GM21447 (cell line): ENCODE results near the gene NUP210.
A peak's percentile ranks its signal among the peaks of the same experiment; 100 is the strongest.
"Not testable (repeated sequence)": the region's sequence is repeated elsewhere in the genome, so short reads cannot be mapped to it uniquely, and the experiment has no call there.

Source experiments
- ATAC-seq: cut with Tn5 transposase; IDR thresholded peaks from one replicate; pipeline ENCODE4 v1.9.1; 2021; ENCODE audit not compliant: unreplicated experiment

Gene NUP210

DNA sequence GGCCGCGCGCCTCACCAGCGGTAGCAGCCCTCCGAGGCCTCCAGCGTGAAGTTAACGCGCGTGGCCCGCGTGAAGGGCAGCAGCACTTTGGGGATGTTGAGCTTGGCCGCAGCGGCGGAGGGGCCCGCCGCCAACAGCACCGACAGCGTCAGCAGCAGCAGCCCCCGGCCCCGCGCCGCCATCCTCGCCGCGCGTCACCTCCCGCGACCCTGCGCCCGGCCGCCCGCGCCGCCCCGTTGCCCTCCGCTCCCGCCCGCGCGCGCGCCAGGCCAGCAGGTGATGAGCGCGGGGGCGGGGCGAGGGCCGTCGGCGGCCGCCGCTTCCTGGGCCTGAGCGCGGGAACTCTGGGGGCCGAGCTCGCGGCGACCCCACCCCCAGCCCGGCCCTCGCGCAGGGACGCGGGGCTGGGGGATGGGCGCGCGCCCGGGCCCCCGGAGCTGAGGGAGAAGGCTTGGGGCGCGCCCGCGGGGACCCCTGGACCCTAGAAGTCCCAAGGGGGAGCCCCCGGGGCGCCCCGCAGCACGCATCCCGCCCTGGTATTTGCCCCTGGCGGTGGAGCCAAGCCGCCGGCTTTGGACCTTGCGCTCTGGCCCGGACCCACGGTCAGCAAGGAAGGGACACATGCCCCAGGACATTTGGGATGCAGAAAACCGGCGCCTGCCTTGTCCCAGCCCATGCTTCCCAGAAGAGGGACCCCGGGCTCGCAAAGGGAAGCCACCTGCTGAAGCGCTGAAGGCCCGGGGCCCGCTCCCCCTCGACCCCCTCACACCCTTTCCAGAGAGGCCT lies at the start of gene NUP210:
Gene NUP210 (minus strand): TSS at position 278 of the 786 bp plus-strand sequence. CDS start 96 bp downstream, at position 182.
- ATAC-seq: peak; percentile 48

DNA sequence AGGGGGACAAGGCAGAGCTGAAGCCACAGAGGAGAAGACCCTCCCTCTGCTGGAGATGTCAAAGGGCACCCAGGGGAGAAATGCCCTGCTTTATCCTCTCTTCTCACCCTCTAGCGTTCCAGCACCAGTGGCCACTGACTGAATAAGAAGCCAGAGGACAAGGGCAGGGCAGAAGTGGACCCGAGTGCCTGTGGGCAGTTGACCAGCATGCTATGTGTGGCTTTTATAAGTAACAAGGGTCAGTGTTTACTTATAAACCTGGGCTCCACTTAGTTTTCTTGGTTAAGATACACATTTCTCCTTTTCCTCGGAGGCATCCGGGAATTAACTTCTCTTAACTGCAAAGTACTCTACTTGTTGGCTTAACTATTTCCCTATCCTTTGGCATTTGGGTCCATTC lies 46.7 kb upstream of the NUP210 start:
- no peak for ATAC-seq

DNA sequence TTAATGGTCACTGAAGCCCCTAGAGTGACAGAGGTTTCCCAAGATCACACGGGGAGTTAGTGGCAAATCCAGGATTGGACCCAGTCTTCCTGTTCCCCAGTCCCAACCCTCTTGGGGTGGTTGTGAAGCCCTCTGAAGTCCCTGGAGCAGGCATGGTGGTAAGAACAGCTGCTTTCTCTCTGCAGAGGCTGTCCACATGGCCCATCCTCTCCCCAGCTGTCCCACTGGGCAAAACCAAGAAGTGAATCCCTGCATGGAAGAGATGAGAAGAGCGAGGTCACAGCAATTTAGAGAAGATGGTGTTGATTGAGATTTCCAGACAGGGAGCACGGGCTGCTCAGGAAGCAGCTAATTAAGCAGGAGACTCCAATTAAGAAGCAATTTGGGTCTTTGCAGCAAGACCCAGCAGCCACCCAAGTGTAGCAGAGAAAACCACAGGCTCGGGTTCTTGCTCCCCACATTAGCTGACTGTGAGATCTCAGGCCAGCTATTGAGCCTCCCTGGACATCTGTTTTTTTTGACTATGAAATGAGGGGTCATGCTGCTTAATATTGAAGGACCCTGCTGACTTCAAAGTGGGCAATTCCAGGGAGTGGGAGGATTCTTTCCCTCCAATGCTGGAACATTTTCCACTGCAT lies 45.2 kb upstream of the NUP210 start:
- no peak for ATAC-seq

DNA sequence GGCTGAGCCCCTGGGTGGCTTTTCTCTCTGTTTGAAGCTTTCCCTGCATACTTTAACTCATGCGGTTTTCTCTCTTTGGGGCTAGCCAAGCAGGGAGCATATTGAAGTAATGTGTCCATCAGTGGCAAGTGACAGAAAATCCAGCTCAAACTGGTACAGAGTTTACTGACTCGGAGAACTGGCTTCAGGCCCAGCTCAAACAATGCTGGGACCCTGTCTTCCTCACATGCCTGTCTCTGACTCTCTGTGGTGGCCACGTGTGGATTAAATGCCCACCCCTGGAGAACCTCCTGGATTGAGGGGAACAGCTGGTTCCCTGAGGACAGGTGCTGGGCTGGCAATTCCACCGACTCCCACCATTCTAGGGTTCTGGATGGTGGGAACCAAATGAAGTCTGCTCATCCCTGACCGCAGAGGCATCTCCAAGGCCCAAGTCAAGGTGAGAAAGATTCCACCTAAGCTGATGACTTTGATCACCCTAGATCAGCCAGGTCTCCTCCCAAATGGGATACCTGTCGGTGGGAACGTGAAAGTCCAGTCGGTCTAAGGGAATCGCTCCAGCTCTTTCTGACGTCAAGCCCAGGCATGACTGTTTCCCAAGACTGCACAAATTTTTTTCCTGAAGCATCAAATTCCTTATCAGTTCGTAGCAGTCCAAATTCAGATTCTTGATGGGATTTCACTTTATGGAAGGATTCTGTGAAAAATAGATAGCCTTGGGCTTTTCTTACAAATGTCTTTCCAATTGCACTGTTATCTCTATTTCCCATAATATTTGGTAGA lies 43.7 kb upstream of the NUP210 start:
- no peak for ATAC-seq

DNA sequence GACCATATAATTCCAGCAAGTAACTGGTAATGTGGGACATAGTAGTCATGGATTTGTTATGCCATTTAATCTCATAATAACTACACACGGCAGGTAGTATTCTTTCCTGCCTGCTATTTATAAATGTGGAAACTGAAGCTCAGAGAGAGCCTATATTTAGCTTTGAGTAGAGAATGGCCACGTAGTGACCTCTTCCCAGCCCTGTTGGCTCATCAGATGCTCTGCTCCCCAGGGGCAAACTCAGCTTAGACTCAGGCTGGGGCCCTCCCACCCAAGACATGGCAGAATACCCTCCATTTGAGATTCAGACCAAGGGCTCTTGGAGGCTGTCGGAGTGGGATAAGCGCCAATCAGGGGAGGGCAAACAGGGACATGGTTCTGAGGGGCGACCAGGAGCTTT lies 42.7 kb upstream of the NUP210 start:
- ATAC-seq: no peak

DNA sequence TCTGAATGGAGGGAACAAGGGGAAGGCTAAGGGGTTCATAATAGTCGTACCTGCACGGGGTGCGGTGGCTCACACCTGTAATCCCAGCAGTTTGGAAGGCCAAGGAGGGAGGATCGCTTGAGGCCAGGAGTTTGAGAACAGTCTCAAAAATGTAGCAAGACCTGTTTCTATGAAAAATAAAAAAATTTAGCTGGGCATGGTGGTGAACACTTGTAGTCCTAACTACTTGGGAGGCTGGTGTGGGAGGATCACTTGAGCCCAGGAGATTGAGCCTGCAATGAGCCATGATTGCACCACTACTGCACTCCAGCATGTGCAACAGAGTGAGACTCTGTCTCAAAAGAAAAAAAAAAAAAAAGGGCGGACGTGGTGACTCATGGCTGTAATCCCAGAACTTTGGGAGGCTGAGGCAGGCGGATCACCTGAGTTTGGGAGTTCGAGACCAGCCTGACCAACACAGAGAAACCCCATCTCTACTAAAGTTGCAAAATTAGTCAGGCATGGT lies 42.1 kb upstream of the NUP210 start:
- ATAC-seq: no peak

DNA sequence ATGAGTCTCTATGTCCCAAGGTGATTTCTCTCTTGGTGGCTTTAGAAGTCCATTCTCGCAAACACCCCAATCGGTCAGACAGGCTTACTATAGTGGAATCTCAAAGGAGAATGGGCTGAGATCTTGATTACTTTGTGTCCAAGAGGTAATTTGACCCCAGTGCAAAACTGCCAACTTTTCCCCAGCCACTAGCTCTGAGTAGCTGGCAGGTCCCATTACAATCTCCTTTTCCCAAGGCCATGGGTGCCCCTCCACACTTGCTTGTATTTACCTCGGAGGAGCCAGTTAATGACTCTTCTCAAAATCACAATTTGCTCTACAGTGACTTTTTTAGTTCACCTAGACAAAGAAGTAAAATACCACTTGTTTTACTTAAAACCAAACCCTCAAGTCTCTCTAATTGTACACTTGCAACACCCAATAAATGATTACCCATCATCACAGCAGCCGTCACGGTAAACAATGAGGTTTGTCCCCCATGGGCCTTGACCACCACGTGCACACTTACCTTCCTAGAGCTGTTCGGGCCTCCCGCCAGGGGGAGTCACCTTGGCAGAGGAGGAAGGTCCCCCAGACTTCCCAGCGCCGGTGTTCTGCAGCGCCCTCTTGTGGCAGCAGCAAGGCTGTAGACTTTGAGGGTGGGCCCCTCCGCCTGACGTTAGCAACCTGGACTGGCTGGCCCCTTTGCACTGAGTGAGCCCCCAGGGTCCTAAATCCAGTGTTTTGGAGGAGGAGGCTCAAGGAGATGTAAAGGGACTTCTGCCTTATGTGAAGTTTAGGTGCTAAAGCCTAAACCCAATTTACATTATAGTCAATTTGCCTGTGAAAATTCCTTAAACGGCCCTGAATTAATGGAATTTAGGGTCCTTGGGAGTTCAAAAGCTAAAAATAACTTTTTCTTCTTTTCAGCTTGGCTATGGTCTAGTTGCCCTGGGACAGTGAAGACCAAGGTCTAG lies 41.3 kb upstream of the NUP210 start:
- no peak for ATAC-seq

DNA sequence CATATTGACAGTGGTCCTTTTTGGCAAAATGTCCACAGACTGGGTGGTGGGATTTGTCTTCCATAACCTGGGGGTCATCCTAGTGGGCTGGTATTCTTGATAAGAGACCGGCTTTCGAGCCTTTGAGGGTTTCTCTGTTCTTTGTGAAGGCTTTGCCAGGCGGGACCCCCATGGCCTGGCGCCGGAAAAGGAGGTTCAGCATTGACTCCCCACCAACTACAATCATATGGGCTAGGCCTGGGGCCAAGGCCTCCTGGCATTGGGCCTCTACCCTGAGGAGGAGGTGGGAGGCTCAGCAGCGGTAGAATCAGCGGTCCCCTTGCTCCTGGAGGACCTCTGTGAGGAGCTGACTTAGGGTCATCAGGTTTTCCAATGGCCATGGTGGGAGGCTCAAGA lies 40.2 kb upstream of the NUP210 start:
- ATAC-seq: no peak

DNA sequence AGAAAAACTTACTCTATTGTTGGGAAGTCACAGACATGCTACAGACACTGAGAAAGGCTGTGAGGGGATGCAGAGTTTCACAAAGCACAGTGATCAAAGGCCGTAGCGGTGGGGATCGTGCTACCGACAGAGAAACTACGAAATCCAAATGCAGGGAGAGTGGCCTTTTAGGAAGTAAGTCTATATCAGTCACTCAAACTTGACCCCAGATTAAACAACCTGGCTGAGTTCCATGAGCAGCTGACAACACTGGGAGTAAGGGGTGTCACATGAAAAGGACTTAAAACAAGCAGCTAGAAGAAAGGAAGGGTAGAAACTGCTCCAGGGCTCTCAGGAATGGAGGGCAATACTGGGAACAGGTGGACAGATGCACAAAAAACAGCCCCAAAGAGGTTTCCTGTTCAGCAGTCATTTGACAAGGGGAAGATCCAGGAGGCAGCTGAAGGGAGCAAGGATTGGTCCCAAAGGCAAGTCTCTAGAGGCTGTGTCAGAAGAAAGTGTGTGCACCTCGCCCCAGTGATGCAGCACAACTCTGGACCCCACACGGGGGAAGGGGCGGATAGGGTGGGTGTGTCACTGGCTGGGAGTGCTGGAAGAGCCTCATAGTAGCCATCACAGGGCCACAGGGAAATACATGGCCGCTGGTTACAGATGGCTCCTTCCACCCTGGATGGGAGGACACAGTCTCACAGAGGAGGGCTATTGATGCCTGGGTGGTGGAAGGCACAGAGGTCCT lies 39.7 kb upstream of the NUP210 start:
- ATAC-seq: no peak

DNA sequence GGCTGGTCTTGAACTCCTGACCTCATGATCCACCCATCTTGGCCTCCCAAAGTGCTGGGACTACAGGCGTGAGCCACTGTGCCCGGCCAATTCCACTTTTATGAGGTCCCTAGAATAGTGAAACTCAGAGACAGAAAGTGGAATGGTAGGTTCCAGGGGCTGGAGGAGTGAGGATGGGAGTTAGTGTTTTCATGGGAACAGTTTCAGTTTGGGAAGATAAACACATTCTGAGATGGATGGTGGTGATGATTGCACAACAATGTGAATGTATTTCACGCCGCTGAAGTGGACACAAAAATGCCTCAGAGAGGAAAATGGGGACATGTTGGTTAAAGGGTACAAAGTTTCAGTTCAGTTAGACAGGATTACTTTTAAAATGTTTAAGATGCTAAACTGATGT lies 37.5 kb upstream of the NUP210 start:
- ATAC-seq: no peak

DNA sequence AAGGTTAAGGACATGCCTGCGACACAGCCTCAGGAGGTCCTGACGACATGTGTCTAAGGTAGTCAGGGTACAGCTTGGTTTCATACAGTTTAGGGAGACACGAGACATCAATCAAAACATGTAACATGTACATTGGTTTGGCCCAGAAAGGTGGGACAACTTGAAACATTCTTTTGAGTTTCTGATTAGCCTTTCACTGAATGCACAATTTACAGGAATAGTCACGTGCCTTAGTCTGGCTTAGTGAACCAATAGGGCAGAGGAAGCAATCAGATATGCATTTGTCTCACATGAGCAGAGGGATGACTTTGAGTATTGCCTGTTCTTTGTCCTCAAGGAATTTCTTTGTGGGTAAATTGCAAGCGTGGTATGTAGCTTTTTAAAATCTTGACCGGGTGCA lies 35.5 kb upstream of the NUP210 start:
- no peak for ATAC-seq

DNA sequence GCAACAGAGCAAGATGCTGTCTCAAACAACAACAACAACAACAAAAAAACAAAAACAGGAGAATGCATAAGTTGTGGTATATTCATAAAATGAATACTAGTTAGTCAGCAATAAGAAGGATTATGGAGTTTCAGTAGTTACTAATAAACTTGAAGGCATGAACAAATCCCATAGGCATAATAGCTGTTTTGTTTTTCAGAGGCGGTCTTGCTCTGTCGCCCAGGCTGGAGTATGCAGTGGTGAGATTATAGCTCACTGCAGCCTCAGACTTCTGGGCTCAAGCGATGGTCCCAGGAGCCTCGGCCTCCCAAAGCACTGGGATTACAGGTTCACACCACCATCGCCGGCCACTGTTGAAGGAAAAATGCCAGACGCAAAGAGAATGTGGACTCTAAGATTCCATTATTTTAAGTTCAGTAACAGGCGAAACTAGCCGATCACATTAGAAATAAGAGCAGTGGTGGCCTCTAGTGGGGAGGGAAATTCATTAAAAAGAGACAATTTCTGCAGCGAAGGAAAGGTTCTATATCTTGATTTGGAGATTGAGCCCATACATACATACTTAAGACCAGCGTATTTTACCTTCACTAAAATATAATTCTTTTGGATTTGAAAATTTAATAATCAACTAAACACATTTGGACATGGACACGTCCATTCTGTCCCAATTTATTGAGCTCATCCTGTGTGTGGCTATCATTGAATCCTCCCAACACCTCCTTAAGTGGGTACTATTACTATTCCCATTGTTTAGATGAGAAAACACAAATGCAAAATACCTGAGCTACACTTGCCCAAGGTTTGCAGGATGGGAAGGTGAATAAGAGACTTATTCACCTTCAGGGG lies 32.6 kb upstream of the NUP210 start:
- no peak for ATAC-seq

DNA sequence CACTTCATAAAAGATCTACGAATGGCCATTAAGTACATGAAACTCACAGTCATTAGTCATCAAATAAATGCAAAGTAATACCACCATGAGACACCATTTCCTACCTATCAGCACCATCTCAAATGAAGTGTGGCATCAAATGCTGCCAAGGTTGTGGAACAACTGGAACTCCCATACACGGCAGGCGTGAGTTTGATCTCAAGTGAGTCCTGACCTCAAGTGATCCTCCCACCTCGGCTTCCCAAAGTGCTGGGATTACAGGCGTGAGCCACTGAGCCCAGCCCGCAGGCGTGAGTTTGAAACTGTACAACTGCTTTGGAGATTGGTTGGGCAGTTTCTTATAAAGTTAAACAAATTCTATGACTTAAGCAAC lies 31.2 kb upstream of the NUP210 start:
- ATAC-seq: peak; percentile 2

DNA sequence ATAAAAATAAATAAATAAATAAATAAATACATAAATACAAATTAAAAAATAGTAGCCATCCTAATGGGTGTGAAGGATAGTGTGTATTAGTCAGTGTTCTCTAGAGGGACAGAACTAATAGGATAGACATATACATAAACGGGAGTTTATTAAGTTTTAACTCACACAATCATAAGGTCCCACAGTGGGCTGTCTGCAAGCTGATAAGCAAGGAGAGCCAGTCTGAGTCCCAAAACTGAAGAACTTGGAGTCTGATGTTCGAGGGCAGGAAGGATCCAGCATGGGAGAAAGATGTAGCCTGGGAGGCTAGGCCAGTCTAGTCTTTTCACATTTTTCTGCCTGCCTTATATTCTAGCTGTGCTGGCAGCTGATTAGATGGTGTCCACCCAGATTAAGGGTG lies 22.8 kb upstream of the NUP210 start:
- not testable (repeated sequence) for ATAC-seq

DNA sequence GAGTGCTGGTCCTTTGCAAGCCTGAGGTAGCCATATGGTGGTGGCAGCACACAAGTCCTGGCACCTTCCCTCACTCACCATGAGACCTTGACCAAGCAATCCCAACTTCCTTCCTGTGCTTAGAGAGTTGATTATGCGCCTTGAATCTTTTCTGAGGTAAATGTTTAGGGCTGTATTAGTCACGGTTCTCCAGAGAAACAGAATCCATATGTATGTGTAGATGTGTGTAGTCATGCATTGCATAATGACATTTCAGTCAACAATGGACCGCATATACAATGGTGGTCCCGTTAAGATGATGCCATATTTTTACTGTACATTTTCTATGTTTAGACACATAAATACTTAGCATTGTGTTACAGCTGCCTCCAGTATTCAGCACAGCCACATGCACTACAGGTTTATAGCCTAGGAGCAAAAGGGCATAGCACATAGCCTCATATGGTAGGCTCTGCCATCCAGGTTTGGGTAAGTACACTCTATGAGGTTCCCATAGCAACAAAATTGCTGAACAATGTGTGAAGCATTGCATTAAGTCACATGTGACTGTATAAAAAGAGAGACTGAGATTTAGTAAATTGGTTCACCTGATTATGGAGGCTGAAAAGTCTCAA lies 20.2 kb upstream of the NUP210 start:
- ATAC-seq: no peak

DNA sequence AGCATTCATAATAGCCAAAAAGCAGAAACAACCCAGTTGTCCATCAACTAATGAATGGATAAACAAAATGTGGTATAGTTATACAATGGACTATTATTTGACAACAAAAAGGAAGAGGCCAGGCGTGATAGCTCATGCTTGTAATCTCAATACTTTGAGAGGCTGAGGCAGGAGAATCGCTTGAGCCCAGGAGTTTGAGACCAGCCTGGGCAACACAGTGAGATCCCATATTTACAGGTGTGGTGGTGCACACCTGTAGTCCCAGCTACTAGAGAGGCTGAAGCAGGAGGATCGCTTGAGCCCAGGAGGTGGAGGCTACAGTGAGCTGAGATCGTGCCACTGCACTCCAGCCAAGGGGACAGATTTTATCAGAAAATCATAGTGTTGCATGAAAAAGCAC lies 16.1 kb upstream of the NUP210 start:
- not testable (repeated sequence) for ATAC-seq

DNA sequence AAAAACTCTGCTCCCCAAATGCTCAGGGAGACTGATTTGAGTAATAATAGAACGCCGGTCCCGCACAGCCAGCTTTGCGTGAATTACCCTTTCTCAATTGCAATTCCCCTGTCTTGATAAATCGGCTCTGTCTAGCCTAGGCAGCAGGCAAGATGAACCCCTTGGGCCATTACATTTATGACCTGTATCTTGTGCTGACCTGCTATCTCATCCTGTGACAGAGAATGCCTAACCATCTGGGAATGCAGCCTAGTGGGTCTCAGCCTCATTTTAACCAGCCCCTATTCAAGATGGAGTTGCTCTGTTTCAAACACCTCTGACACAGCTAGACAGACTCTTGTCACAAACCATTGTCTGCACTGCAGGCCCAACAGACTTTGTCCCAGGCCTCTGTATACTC lies 13.8 kb upstream of the NUP210 start:
- no peak for ATAC-seq

DNA sequence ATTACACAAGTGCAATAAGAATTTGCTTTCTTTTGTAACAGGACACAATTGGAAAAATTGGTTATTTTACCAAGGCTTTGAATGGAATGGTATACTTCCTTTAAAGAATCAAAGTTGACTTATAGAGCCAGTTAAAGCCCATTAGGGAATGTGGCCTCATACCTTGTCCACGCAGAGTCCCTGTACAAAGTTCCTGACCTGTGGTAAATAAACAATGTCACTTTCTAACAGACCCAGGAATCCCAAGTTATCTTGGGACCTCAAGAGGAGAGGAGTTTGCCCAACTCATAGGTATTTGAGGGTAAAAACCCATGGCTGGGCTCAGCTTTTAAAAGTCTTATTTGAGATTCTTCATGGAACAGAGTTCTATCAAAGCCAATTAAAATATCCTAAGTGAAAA lies 12.0 kb upstream of the NUP210 start:
- ATAC-seq: no peak
